ENCODE data around the gene BCL6B. TPM values are rescaled to one million over a fixed set of nuclear protein-coding genes. Genes with fewer than 3 reads are reported as not detected.
A peak's percentile ranks its signal among the peaks of the same experiment; 100 is the strongest.

Gene BCL6B
- total RNA-seq, 2 experiments from 2014 or later, result 0.47 to 0.63 TPM

DNA sequence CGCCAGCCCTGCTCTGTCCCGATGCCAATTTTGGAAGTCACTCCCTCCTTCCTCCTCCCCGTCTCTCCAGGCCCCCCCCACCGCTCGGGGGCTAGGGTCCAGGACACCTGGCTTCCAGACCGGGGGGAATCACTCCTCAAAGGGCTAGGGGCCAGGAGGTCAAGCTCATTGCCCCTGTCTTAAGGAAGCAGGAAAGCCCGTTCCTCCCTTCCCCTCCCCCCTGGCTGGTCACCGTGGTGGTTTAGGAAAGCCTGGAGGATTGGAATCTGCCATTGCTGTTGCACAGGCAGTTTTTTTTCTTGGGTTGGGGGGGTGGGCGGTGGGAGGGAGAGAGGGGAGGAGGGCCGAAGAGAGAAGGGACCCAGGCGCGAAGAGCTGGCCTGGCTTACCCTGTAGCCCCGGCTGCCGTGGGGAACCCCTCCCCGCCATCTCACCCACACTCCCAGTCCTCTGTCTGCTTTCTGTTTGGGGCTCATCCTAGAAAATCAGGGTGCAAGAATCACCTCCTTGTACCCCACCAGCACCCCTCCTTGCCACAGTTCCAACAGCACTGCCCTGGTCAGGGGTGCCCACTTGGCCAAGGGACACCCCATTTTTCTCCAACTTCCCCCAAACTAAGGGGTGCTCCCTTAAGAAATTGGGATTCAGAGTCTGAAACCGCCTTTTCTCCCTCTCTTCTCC is 2.9 kb upstream of the BCL6B start:
- Mint-ChIP-seq H3K4me3 (no peak overlapping the region), H3K4me1 (ENCODE audit: low read depth) (peaks cover 90% of the 10 kb centered on the region), H3K36me3 (ENCODE audit: low read depth) (peaks cover 15% of the 10 kb centered on the region), H3K9me3 (ENCODE audit: insufficient read depth) (no peaks in the 10 kb centered on the region), H3K27me3 (ENCODE audit: low read depth) (peaks cover 2% of the 10 kb centered on the region), H3K27ac (no peak overlapping the region)
- ChIA-PET POLR2A (interaction anchor here (0.6 to 7.0 kb wide), 3 partner anchors 13 to 179 kb away, joined by 5 to 61 read pairs (median 6); partner anchors contain the start of gene SLC16A13), CTCF (interaction anchor here (1.2 to 6.1 kb wide), 9 partner anchors 16 to 316 kb away, joined by 3 to 71 read pairs (median 31); partner anchors contain the start of genes ACAP1, SLC16A11 and SLC16A13)
- no peak for ATAC-seq
- no peak for DNase-seq

DNA sequence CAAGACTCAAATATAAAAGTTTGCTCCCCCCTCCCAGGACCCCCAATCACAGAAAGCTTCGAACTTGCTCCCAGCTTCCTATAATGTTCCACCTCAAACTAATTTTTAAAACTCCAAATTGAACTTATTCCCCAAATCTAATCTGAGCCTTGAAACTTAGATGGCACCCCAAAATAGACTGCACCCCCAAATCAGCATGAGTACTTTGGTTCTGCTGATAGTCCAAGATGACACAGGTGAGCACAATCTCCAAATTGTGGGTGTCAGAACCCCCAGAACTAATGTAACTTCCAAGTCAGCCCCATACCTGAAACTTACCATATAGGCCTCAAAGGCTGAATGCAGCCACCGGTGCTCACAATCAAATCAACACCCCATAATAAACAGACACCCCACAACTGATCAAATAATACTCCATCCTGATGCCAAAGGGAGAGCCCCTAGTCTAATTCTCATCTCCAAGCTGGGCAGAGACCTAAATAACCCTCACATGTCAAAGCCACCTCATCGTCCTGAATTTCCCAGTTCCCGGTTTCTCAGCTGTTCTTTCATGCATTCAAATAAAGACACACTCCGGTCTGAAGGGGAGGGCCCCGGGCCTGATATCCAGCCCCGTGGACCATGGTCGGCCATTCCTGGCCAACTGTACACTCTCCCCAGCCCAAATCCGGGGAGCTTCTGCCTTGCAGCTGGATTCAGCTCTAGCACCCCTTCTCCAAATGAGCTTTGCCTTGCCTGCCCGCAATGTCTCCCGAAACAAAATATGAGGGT is 1.8 kb upstream of the BCL6B start:
- Mint-ChIP-seq H3K27me3 (ENCODE audit: low read depth) (peaks cover 2% of the 10 kb centered on the region), H3K4me3 (no peak overlapping the region), H3K36me3 (ENCODE audit: low read depth) (peaks cover 15% of the 10 kb centered on the region), H3K4me1 (ENCODE audit: low read depth) (peaks cover 84% of the 10 kb centered on the region), H3K9me3 (ENCODE audit: insufficient read depth) (no peaks in the 10 kb centered on the region), H3K27ac (no peak overlapping the region)
- CTCF ChIA-PET, result interaction anchor here (0.5 to 6.1 kb wide), 30 partner anchors 8 to 1950 kb away, joined by 3 to 71 read pairs (median 7); partner anchors contain the start of genes ACAP1, RNASEK, SLC16A11 and SLC16A13
- ATAC-seq (no peak), DNase-seq (no peak)
- POLR2A ChIA-PET, result interaction anchor here (1.1 to 7.0 kb wide), 6 partner anchors 8 to 112 kb away, joined by 4 to 61 read pairs (median 6); partner anchors contain the start of genes RNASEK and SLC16A13

DNA sequence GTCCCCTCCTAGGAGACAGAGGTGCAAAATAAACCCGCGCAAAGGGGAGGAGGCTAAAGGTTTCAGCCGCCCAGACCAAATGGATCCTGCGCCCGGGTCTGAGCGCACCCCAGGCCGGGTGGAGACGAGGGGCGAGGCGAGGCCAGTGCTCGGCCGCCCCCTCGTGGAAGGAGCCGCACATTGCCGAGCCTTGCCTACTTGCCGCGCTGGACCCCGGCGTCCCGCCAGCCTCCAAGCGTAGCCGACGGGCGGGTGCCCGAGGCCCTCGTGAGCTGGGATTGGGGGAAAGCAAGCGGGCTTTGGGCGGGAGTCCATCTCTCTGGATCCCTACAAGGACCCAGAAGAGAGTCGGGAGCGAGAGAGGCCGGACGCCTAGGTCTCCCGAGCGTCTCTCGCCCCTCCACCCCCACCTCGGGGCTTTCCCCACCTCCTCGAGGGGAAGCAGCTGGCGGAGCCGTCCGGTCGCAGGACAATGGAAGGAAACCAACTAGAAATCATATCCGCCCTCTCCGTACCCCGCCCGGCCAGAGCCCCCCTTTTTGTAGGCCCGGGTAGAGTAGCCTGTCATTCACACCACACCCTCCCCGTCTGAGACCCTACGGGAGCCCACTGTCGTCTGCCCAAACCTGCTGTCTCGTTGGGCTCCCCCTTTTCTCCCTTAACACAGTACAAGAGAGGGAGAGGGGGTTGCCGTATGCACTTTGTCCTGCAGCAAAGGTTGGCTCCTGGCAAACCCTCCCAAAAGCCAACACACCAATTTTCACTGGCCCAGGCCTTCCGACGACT is 664 bp upstream of the BCL6B start:
- ATAC-seq (peak; percentile 74), DNase-seq (peak; percentile 86)
- H3K36me3 Mint-ChIP-seq (ENCODE audit: low read depth), result peaks cover 10% of the 10 kb centered on the region
- peak overlapping the region; percentile 8 for H3K4me3 Mint-ChIP-seq
- H3K9me3 Mint-ChIP-seq (ENCODE audit: insufficient read depth), result no peaks in the 10 kb centered on the region
- H3K27me3 Mint-ChIP-seq (ENCODE audit: low read depth), result peaks cover 2% of the 10 kb centered on the region
- POLR2A ChIA-PET, result interaction anchor here (0.6 to 7.0 kb wide), 7 partner anchors 10 to 266 kb away, joined by 3 to 61 read pairs (median 4); partner anchors contain the start of genes RNASEK and SLC16A13
- CTCF ChIA-PET, result interaction anchor here (0.5 to 6.1 kb wide), 33 partner anchors 8 to 1949 kb away, joined by 3 to 71 read pairs (median 6); partner anchors contain the start of genes ACAP1, RNASEK, SLC16A11 and SLC16A13
- H3K27ac Mint-ChIP-seq, result peak overlapping the region; percentile 55
- H3K4me1 Mint-ChIP-seq (ENCODE audit: low read depth), result peaks cover 73% of the 10 kb centered on the region

DNA sequence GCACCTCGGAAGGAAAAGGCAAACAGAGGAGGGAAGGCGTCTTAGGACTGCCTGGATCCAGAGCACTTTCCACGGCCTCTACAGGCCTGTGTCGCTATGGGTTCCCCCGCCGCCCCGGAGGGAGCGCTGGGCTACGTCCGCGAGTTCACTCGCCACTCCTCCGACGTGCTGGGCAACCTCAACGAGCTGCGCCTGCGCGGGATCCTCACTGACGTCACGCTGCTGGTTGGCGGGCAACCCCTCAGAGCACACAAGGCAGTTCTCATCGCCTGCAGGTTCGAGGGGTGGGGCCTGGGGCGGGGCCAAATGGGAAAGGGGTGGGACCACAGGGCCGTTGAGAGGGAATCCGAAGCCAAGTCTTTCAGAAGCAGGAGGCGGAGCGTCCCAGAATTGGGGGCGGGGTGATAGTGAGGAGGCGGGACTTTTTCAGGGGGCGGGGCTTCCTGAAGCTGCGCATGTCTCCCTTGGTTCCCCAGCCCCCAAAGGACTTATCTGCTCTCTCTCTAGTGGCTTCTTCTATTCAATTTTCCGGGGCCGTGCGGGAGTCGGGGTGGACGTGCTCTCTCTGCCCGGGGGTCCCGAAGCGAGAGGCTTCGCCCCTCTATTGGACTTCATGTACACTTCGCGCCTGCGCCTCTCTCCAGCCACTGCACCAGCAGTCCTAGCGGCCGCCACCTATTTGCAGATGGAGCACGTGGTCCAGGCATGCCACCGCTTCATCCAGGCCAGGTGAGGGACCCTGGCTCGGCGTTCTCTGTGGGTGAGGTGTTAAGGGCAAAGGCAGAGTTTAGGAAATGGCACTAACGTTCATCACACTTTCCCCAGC is 939 bp downstream of the BCL6B start:
- Mint-ChIP-seq H3K36me3 (ENCODE audit: low read depth) (no peaks in the 10 kb centered on the region), H3K9me3 (ENCODE audit: insufficient read depth) (no peaks in the 10 kb centered on the region), H3K4me3 (peak overlapping the region; percentile 51), H3K27ac (peak overlapping the region; percentile 79), H3K27me3 (ENCODE audit: low read depth) (peaks cover 2% of the 10 kb centered on the region), H3K4me1 (ENCODE audit: low read depth) (peaks cover 64% of the 10 kb centered on the region)
- DNase-seq, result peak; percentile 95
- POLR2A ChIA-PET, result interaction anchor here (0.9 to 7.0 kb wide), 3 partner anchors 9 to 19 kb away, joined by 3 to 61 read pairs (median 16); partner anchors contain the start of gene SLC16A13
- ATAC-seq, result peak; percentile 82
- CTCF ChIA-PET, result interaction anchor here (0.8 to 6.1 kb wide), 7 partner anchors 8 to 113 kb away, joined by 3 to 71 read pairs (median 52); partner anchors contain the start of genes RNASEK and SLC16A13

DNA sequence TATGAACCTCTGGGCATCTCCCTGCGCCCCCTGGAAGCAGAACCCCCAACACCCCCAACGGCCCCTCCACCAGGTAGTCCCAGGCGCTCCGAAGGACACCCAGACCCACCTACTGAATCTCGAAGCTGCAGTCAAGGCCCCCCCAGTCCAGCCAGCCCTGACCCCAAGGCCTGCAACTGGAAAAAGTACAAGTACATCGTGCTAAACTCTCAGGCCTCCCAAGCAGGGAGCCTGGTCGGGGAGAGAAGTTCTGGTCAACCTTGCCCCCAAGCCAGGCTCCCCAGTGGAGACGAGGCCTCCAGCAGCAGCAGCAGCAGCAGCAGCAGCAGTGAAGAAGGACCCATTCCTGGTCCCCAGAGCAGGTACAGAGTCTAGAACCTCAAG is 1.5 kb downstream of the BCL6B start:
- H3K36me3 Mint-ChIP-seq (ENCODE audit: low read depth), result no peaks in the 10 kb centered on the region
- peaks cover 64% of the 10 kb centered on the region for H3K4me1 Mint-ChIP-seq (ENCODE audit: low read depth)
- ChIA-PET CTCF (interaction anchor here (0.9 to 6.1 kb wide), 4 partner anchors 12 to 113 kb away, joined by 3 to 71 read pairs (median 60); partner anchors contain the start of gene RNASEK), POLR2A (interaction anchor here (1.2 to 7.0 kb wide), 3 partner anchors 9 to 12 kb away, joined by 4 to 61 read pairs (median 16); partner anchors contain the start of genes RNASEK and SLC16A13)
- ATAC-seq (no peak), DNase-seq (no peak)
- H3K9me3 Mint-ChIP-seq (ENCODE audit: insufficient read depth), result no peaks in the 10 kb centered on the region
- H3K27ac Mint-ChIP-seq, result no peak overlapping the region
- H3K27me3 Mint-ChIP-seq (ENCODE audit: low read depth), result peaks cover 2% of the 10 kb centered on the region
- H3K4me3 Mint-ChIP-seq, result no peak overlapping the region

DNA sequence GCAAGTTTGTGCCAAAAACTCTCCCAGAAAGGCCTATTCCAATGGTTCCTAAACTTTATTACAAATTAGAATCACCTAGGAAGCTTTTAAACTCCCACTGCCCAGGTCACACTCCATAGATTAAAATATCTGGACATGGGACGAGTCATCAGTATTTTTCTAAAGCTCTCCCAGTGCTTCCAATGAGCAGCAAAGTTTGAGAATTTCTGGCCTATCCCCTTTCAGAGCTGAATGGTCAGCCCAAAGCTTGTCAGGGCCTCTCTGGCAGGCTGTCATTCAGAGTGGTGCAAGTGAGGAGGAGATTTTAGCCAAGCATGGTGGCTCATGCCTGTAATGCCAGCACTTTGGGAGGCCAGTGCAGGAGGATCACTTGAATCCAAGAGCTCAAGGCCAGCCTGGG is 2.4 kb downstream of the BCL6B start:
- Mint-ChIP-seq H3K9me3 (ENCODE audit: insufficient read depth) (no peaks in the 10 kb centered on the region), H3K4me1 (ENCODE audit: low read depth) (peaks cover 66% of the 10 kb centered on the region), H3K36me3 (ENCODE audit: low read depth) (peaks cover 4% of the 10 kb centered on the region), H3K27me3 (ENCODE audit: low read depth) (peaks cover 2% of the 10 kb centered on the region), H3K4me3 (no peak overlapping the region), H3K27ac (no peak overlapping the region)
- ATAC-seq, result no peak
- no peak for DNase-seq
- ChIA-PET POLR2A (interaction anchor here (1.2 to 7.0 kb wide), 3 partner anchors 10 to 13 kb away, joined by 4 to 61 read pairs (median 16); partner anchors contain the start of genes RNASEK and SLC16A13), CTCF (interaction anchor here (0.9 to 1.8 kb wide), 5 partner anchors 19 to 114 kb away, joined by 3 to 9 read pairs (median 4); no protein-coding TSS in a partner anchor)

DNA sequence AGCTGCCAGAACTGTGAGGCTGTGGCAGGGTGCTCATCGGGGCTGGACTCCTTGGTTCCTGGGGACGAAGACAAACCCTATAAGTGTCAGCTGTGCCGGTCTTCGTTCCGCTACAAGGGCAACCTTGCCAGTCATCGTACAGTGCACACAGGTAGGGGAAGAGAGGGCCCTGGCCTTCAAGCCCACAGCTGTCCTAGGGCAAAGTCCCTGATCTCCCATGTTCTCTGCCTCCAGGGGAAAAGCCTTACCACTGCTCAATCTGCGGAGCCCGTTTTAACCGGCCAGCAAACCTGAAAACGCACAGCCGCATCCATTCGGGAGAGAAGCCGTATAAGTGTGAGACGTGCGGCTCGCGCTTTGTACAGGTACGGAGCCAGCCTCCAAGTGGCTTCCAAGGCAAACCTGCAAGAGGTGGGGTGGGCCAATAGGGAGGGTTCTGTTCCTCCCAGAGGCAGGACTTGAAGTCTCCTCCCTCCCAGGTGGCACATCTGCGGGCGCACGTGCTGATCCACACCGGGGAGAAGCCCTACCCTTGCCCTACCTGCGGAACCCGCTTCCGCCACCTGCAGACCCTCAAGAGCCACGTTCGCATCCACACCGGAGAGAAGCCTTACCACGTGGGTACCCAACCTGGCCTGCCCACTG is 3.7 kb downstream of the BCL6B start:
- Mint-ChIP-seq H3K9me3 (ENCODE audit: insufficient read depth) (no peaks in the 10 kb centered on the region), H3K4me3 (no peak overlapping the region), H3K27me3 (ENCODE audit: low read depth) (no peaks in the 10 kb centered on the region), H3K36me3 (ENCODE audit: low read depth) (peaks cover 4% of the 10 kb centered on the region), H3K27ac (no peak overlapping the region), H3K4me1 (ENCODE audit: low read depth) (peaks cover 66% of the 10 kb centered on the region)
- ATAC-seq (no peak), DNase-seq (no peak)
- CTCF ChIA-PET, result interaction anchor here (1.8 kb wide), 1 partner anchor 19 kb away, joined by 9 read pairs; no protein-coding TSS in a partner anchor
- POLR2A ChIA-PET, result interaction anchor here (3.2 to 7.0 kb wide), 2 partner anchors 9 to 11 kb away, joined by 16 to 61 read pairs; partner anchors contain the start of gene SLC16A13

DNA sequence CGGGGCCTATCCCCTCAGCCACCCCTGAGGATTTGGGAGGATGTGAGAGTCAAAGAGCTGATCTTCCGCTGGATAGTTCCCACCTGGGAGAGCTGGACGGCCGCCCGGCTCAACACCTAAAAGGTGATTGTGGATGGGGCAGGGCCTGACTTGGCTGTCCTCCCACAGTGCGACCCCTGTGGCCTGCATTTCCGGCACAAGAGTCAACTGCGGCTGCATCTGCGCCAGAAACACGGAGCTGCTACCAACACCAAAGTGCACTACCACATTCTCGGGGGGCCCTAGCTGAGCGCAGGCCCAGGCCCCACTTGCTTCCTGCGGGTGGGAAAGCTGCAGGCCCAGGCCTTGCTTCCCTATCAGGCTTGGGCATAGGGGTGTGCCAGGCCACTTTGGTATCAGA is 4.5 kb downstream of the BCL6B start:
- CTCF ChIA-PET, result interaction anchor here (1.2 kb wide), 2 partner anchors 12 to 113 kb away, joined by 4 read pairs; no protein-coding TSS in a partner anchor
- POLR2A ChIA-PET, result interaction anchor here (2.3 kb wide), 1 partner anchor 12 kb away, joined by 11 read pairs; a partner anchor contains a TSS
- no peak for ATAC-seq
- H3K36me3 Mint-ChIP-seq (ENCODE audit: low read depth), result peaks cover 5% of the 10 kb centered on the region
- H3K4me1 Mint-ChIP-seq (ENCODE audit: low read depth), result peaks cover 66% of the 10 kb centered on the region
- no peak overlapping the region for H3K4me3 Mint-ChIP-seq
- no peaks in the 10 kb centered on the region for H3K27me3 Mint-ChIP-seq (ENCODE audit: low read depth)
- no peak overlapping the region for H3K27ac Mint-ChIP-seq
- no peaks in the 10 kb centered on the region for H3K9me3 Mint-ChIP-seq (ENCODE audit: insufficient read depth)
- DNase-seq, result no peak

DNA sequence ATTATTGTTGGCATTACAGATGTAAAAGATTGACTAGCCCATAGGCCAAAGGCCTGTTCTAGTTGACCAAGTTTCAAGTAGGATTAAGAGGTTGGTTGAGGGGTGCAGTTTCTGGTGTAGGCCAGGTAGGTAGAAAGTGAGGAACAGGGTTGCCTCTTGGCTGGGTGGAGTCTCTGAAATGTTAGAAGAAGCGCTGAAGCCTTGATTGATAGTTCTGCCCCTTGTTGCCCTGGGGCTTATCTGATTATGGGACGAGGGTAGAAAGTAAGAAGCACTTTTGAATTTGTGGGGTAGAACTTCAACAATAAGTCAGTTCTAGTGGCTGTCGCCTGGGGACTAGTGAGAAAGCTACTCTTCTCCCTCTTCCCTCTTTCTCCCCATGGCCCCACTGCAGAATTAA is 6.2 kb downstream of the BCL6B start:
- peaks cover 63% of the 10 kb centered on the region for H3K4me1 Mint-ChIP-seq (ENCODE audit: low read depth)
- ChIA-PET POLR2A (interaction anchor here (2.3 kb wide), 1 partner anchor 14 kb away, joined by 11 read pairs; a partner anchor contains a TSS), CTCF (interaction anchor here (0.9 to 2.4 kb wide), 2 partner anchors 7 to 9 kb away, joined by 3 to 14 read pairs; no protein-coding TSS in a partner anchor)
- H3K27me3 Mint-ChIP-seq (ENCODE audit: low read depth), result no peaks in the 10 kb centered on the region
- no peaks in the 10 kb centered on the region for H3K9me3 Mint-ChIP-seq (ENCODE audit: insufficient read depth)
- H3K27ac Mint-ChIP-seq, result peak overlapping the region; percentile 89
- ATAC-seq, result no peak
- DNase-seq, result no peak
- peaks cover 8% of the 10 kb centered on the region for H3K36me3 Mint-ChIP-seq (ENCODE audit: low read depth)
- no peak overlapping the region for H3K4me3 Mint-ChIP-seq
